GM21576 (cell line): ENCODE data around the gene MYH9.
"Not testable (repeated sequence)": the region's sequence is repeated elsewhere in the genome, so short reads cannot be mapped to it uniquely, and the experiment has no call there.

Experiments
- ATAC-seq: cut with Tn5 transposase; IDR thresholded peaks from one replicate; pipeline ENCODE4 v1.9.1; 2021; ENCODE audit warnings: mild to moderate bottlenecking, moderate library complexity; ENCODE audit not compliant: unreplicated experiment

The MYH9 gene

DNA sequence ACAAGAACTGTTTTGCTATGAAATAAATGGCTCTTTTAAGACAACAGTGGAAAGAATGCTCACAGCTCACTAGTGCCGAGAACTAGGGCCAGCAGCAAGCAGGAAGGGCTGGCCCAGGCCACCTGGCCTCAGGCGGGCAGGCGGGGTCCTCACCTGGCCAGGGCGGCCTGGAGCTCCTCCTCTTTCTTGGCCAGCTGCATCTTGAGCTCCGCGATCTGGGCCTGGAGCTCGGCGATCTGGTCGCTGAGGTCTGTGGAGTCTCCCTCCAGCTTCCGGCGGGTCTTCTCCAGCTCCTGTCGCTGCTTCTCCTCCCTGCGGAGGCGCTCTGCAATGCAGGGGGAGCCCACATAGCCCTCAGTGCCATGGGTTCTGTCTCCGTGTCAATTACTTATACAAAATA, 91.1 kb downstream of the MYH9 start:
- ATAC-seq = no peak

DNA sequence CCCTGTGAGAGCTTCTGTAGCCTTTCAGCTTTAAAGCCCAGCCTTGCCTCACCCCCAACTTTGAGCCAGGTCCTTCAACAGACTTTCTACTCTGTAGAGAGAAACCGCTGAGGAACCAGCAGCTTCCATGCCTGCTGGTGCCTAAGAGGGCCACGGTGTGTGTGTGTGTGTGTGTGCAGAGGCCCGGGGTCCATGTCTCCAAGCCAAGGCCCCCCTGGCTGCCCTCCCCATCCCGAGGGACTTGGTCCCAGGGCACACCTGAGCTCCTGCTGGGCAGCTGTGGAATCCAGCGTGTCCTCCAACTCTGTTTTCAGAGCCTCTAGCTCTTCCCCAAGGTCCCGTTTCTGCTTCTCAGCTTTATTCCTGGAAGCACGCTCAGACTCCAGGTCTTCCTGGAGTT, 92.5 kb downstream of the MYH9 start:
- ATAC-seq = no peak

DNA sequence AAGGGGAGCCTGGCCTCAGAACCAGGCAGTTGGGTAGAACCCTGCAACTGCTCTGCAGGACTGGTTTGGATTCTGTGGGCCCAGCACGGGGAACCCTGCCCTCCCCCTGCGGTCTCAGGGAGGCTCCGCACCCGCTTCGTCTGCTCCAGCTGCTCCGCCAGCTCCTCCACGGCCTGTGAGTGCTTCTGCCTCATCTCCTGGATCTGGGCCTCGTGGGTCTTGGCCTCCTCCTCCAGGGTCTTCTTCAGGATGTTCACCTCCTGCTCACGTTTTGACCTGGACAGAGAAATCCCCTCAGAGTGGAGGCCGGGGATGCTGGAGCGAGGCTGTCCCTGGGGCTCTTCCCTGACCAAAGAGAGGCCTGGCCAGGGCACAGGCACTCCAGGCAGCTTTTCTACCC, 93.0 kb downstream of the MYH9 start:
- no peak for ATAC-seq

DNA sequence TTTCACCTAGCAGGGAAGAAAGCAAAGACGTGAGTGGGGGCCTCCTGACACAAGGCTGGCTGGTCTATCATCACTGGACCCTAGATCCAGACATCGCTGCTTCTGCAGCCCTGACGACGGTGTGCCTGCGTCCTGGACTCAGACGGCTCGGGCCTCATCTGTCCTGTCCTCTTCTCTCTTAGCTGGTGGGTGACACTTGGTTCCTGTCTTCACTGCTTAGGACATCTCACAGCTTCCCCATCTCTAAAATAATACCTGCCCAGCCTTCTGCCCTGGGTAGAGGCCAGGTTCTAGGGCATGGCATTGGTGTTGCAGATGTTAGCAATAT, 93.5 kb downstream of the MYH9 start:
- ATAC-seq = no peak

DNA sequence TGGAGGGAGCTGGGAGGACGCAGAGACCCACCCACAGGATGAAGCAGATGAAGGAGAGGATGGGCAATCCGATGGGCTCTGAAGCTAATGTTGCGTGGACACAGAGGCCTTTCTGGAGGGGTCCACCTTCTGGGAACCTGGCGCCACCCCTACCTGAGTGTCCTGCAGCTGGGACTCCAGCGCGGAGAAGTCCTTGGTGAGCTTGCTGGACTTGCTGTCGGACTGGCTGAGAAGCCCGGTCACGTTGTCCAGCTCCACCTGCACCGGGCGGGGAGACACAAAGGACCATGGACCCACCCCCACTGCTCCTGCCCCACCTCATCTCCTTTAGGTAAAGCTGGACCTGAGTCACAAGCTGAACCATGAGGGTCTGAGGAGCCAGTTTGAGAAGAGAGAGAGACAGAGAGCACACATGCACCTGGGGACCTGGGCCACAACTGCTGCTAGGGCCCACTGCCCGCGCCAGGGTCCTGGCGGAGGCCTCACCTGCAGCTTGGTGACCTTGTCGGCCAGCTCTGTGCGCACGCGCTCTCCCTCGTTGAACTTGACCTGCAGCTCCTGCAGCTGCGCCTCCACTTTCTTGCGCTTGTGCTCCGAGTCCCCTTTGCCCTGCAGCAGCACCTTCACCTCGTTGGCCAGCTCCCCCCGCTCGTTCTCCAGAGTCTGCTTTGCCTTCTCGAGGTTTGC, 94.0 kb downstream of the MYH9 start:
- no peak for ATAC-seq

DNA sequence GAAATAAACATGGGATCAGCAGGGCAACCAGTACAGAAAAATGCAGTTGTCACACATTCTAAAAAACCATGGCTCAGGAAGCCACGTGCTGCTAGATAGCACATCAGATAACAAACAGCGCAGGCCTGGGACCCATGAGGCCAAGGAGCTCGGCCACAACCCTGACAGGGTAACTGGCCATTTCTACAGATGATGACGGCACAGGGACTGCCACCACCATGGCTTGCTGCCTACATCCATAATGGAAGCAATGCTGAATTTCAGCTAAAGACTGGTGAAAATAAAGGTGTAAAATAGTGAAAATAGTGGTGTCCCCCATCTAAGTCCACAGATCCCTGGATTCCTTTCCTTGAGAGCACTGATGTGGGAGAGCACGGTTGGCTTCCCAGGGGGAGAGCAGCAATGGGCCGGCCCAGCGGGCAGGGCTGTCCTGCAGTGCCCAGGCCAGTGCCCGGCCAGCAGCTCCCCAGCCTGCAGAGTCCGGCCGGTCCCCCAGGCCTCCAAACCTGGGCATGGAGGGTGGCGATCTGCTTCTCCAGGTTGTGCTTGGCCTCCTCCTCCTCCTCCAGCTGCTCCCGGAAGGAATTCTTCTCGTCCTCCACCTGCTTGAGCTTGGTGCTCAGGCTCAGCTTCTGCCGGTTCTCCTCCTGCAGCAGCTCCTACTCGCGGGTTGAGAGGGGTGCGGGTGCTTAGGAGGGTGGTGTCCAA, 94.8 kb downstream of the MYH9 start:
- ATAC-seq = no peak

DNA sequence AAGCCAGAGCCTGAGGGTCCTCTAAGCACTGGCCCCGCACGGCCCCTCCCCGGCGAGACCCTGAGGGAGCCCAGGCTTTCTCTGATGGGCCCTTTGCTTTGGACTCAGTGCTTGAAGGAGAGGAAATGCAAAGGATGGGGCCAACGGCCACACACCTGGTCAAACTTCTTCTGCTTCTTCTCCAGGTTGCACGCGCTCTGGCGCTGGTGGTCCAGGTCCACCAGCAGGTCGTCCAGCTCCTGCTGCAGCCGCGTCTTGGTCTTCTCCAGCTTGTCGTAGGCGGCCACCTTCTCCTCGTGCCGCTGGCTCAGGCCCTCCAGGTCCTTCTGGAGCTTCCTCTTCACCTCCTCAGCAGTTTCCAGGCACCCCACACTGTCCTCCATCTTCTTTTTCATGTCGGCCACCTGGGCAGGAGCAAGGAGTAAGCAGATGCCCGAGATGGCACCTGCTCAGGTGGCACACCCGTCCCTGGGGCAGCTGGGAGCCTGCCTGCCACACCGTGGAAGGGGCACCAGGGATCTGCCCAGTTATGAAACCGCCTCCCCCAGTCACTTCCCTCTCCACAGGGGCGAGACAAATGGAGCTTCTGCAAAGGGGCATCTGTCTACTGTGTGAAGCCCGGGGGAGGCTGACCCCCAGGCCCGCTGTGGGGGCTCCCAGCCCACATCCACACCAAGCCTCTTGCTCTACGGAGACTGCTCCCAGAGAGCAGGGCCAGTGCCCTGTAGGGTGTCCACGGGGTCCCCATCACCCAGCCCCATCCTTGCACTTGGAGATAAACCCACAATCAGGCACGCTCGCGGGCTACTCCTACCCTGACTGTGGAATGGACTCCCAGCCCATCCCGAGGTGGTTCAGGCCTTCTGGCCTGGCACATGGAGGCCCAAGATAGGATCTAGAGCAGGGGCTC, 95.7 kb downstream of the MYH9 start:
- ATAC-seq = no peak

DNA sequence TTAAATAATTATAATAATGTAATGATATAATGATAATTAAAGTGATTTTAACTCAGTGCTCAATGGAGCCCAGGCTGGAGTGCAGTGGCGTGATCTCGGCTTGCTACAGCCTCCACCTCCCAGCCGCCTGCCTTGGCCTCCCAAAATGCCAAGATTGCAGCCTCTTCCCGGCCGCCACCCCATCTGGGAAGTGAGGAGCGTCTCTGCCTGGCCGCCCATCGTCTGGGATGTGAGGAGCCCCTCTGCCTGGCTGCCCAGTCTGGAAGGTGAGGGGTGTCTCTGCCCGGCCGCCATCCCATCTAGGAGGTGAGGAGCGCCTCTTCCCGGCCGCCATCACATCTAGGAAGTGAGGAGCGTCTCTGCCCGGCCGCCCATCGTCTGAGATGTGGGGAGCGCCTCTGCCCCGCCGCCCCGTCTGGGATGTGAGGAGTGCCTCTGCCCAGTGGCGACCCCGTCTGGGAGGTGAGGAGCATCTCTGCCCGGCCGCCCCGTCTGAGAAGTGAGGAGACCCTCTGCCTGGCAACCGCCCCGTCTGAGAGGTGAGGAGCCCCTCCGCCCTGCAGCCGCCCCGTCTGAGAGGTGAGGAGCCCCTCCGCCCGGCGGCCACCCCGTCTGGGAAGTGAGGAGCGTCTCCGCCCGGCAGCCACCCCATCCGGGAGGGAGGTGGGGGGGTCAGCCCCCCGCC, 97.2 kb downstream of the MYH9 start:
- not testable (repeated sequence) for ATAC-seq

DNA sequence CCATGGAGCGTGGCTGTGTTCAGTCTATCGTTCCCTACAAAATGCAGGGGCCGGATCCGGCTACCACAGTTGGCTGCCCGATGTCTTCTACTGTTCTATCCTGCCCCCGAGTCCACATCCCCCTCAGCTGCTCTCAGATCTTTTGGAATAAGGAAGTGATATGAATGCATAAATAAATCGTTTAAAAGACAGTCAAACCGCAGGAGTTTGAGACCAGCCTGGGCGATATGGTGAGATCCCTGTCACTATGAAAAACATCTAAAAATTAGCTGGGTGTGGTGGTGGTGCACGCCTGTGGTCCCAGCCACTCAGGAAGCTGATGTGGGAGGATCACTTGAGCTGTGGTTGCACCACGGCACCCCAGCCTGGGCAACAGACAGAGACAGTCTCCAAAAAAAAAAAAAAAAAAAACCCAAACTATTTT, 97.8 kb downstream of the MYH9 start:
- ATAC-seq = not testable (repeated sequence)

DNA sequence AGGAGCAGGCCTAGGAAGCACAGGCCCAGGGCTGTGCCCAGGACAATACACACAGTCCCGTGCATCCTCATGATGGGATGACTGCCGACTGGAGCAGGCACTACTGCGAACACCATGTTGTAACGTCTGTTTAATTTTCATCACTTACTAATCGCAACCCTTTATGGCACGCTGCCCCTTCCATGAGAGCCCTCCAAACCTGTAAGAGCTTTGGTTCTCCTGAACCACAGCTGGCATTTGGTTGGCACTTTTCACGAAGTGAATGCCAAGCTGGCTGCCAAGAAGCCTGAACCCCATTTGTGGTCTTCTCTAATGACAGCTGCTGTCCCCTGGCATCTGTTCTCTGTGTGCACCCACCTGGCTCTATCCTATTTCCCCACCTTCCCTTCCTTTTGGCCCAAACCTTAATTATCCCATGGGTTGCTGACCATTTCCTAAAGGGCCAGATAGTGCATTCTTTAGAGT, 98.3 kb downstream of the MYH9 start:
- ATAC-seq = no peak

DNA sequence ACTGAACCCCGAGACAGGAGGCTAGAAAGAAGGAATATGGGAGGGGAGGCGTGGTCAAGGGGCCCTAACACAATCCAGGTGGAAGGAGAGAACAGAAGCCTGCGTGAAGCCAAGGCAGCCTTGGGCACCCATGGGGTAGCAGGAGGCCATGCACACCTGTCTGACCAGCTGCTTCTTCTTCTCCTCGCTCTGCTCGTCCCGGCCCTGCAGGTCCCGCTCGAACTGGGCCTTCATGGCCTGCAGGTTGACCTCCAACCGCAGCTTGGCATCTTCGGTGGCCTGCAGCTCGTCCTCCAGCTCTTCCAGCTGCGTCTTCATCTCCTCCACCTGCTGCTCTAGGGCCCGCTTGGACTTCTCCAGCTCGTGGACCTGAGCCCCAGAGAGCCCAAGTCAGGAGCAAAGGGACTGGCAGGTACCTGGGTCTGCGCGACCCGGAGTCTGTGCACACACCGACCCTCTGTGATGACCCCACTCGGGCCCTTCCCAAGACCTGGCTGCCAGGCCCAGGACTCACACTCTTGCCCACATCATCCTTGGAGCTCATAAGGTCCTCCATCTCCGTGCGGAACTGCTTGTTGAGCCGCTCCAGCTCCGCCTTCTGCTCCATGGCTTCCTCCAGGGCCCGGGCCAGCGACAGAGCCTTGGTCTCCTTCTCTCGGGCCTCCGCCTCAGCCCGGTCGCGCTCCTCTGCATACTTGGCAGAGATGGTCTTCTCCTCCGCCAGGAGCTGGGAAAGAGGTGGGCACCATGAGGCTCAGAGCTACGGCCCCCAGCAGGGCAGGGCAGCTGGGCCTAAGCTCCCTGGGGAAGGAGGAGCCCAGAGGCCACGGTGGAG, 99.0 kb downstream of the MYH9 start:
- ATAC-seq = no peak

DNA sequence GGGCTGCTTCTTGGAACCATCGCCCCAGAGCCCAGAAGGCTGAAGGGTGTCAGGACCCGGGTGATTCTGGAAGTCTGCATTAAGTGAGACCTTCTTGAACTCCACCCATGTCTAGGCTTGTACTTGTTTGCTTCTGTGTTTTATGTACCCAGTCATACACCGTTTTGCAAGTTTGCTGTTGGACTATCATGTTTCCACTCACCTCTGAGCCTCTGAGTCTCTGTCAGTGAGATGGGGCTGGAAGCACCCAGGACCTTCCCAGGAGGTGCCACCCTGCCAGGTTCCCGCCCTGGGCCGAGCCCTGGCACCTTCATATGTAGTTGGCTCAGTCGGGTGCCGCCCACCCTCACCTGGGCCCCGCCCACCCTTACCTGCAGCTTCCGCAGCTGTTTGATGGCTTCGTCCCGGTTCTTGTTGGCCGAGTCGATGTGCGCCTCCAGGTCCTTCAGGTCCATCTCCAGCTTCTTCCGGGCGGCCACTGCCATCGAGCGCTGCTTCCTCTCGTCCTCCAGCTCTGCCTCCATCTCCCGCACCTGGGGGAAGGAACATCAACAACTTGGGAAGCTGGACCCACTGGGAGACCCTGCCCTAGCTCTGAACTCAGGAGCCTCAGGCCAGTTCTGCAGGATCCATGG, 99.8 kb downstream of the MYH9 start:
- ATAC-seq = no peak

DNA sequence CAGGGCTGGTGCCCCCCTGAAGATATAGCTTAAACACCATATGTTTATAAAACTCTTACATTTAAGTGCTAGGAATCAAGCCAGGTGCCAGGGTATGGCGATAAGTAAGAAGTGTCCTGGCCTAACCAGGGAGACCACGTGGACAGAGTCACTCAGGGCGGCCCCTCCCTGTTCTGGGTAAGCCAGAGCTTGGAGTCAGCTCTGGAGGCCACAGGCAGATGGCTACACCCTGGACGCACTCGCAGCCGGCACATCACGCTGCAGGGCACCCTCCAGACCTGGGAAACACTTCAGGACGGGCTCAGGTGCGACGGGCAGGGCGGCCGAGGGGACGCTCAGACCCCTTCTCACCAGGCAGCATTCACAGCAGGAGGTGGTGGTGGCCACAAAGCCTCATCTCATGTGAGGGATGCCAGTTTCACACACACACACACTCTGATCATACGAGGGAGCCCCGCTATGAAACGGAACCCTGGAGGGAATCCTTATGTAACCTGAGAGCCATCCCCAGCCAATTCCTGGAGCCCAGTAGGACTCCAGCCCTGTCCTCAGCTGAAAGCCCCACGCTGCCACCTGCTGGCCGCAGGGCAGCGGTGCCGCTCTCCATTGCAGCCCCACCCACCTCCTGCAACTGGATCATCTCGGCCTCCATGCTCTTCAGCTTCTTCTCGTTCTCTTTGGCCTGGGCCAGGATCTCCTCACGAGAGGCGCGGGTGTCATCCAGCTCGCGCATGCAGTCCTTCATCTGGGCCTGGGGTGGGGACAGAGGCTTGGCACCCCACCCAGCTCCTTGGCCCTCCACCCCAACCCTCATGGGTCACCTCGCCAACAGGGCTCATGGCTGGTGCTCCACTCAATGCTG, 101.4 kb downstream of the MYH9 start:
- no peak for ATAC-seq

DNA sequence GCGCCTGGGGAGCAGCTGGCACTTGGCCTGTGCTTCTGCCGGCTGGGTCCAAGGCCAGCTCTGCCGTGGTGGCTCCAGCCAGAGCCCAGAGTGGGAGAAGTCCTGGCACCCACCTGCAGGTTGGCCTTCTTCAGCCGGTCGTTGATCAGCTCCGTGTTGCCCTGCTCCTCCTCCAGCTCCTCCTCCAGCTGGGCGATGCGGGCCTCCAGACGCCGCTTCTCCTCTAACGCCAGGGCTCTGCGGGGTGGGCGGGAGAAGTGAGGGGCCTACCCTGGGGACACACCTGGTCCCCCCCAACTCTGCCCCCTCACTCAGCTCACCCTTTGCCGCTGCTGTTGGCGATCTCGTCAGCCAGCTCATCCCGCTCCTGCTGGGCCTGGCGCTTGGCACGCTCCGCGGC, 102.2 kb downstream of the MYH9 start:
- no peak for ATAC-seq

DNA sequence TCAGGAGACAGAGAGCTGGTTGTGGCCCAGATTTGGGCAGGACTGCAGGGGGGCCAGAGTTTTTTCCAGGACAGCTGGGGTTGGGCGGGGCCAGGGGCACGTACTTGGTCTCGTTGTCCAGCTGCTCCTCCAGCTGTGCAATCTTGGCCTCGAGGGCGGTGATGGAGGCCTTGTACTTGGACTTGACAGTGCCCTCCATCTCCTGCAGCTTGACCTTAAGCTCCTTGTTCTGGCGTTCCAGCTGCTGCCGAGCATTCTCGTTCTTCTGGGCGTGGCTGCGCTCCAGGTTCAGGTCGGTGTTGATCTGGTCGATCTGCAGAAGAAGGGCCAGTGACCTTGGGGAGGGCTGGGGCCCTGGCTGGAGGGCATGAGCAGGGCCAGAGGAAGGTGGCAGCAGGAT, 102.8 kb downstream of the MYH9 start:
- ATAC-seq = no peak

DNA sequence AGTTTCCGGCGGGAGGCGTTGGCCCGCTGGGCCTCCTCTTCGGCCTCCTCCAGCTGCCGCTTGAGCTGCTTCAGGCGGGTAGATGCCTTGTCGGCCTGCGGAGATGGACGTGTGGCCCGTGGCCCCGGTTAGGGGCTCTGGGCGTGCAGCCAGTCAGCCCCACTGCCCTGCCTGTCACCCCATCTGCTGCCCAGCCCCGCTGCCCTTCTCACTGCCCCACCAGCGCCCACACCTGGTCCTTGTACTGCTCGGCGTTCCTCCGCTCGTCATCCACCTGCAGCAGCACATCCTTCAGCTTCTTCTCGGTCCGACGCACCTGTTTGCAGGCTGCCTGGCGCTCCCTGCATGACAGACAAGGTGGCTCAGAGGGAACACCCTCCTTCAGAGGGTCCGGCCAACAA, 103.6 kb downstream of the MYH9 start:
- ATAC-seq = no peak

DNA sequence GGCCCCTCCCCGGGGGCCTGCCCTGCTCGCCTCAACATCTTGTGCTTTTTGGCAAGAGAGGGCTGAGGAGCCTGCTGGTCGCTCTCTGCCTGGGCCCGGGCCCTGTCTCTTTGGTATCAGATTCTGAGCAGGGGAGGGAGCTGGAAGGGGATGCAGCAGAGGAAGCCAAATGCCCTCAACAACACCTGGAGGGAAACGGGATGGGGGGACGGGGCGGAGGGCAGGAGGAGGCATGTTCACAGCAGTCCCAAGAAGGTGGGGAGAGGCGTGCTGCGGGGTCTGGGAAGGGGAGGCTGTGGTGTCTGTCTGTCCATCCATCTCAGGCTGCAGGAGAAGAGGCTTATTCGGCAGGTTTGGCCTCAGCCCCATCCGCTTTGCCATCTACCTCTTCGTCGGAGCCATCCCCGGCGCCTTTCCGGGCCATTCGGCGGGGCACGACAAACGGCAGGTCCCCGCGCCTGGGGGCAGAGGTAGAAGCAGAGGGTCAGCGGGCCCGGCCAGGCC, 105.4 kb downstream of the MYH9 start:
- no peak for ATAC-seq

DNA sequence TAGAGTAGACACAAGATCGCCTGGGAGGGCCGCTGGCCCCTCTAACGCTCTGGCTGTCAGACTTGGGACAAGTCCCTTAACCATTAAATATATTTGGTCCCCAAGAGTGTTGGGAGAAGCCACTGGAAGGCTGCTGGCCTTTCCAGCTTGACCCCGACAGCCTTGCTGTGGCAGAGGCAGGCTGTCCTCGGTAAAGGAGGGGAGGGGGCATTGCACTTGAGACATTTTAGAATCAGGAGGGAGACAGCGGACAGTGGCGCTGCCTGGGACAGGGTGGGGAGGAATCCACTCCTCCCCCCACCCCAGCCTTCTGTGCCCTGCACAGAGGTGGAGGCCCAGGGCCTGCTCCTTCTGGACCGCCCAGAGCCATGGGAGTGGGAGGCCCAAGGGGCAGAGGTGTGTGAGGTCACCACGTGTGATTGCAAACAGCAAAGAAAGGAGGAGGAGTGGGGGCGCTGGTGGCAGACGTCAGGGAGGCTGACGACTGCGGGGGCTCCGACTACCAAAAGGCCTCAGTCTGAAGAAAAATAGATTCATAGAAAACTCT, 105.9 kb downstream of the MYH9 start:
- ATAC-seq = no peak
